ENCODE measurements around the gene TNC.

DNA sequence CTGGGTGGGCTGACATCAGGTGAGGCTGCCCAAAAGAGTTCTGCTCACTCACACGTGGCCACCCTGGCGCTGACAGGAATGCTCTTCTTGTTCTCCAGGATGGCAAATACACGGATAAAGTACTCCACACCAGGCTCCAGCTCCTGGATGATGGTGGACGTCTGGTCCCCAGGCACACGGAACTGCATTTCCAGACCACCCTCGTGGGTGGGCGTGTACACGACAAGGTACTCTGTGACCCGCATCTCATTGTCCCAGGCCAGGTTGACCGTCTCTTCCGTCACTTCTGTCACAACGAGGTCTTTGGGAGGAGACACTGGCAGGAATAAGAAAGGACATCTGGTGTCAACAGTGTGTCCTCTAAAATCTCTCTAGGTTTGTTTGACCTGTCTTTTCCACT is 33.8 kb downstream of the TNC start:
- no peak for TF ChIP-seq EZH2phosphoT487 (IDR thresholded peaks at IDR 0.05; ENCODE audit: insufficient read depth, low read depth)
- TF ChIP-seq EZH2 (IDR thresholded peaks at IDR 0.05; ENCODE audit: insufficient read depth, poor library complexity, severe bottlenecking) = no peak

Measured in GM23248 (cell line).